K562 (cell line): ENCODE data around the gene CCNT1. TPM values are rescaled to one million over a fixed set of nuclear protein-coding genes. Genes with fewer than 3 reads are reported as not detected.

Experiments
- ATAC-seq: fragments of 200-7000 bp; cut with Tn5 transposase; 3 replicates; pipeline ENCODE4 v1.9.1; 2020; ENCODE audit warnings: moderate library complexity
- BruUV-seq: library from RNA; stranded (reverse); fragments of 400-500 nt; replicated peaks from 2 replicates; lab custom pipeline; 2021; lab: Mats Ljungman, UMichigan
- CTCF ChIA-PET: fragments of 300-600 bp; formaldehyde crosslinking; extraction: SDS; loops from one replicate; lab custom pipeline; 2021; ENCODE audit warnings: low intra/inter-chr PET ratio; lab: Yijun Ruan, JAX
- POLR2A ChIA-PET: fragments of 300-600, 350-650 bp; sonication (Branson Sonifier 250); formaldehyde crosslinking; extraction: SDS; loops from one replicate; lab custom pipeline; 2021; ENCODE audit warnings: antibody characterized with exemption, inconsistent platforms; lab: Yijun Ruan, JAX
- DNase-seq, 4 experiments: peaks; one replicate each; pipeline versions ENCODE4 v3.0.0 to v3.0.0-alpha.2; 2011 to 2018; ENCODE audit warnings: low spot score in 3 of 4, mixed read lengths in 3 of 4; ENCODE audit errors: extremely low read depth in 1 of 4
- FAIRE-seq: peaks from 2 replicates; lab custom pipeline; 2011; peaks lifted over from hg19 to GRCh38; lab: Jason Lieb, UNC
- H2AFZ ChIP-seq: 2 replicates; pipeline ENCODE4 v1.6.0; 2011; ENCODE audit warnings: low read depth, low read length, control low read depth, inconsistent platforms
- H3K27ac ChIP-seq: fragments of 200-600 bp; 3 replicates; pipeline ENCODE4 v1.8.0; 2011; ENCODE audit warnings: low read depth, mild to moderate bottlenecking, control low read depth, inconsistent platforms, low read length, moderate library complexity, mixed read lengths; ENCODE audit errors: extremely low read depth
- H3K27me3 ChIP-seq, 2 experiments: fragments of 300-600 bp in 1 of 2; 2 replicates in 1 of 2; 3 replicates in 1 of 2; pipeline versions ENCODE4 v1.6.0 to v1.8.0; 2011; ENCODE audit warnings: inconsistent platforms in 2 of 2, low read length in 2 of 2, mild to moderate bottlenecking in 1 of 2, mixed read lengths in 1 of 2, moderate library complexity in 1 of 2; ENCODE audit not compliant: control insufficient read depth in 2 of 2, insufficient read depth in 2 of 2
- H3K36me3 ChIP-seq: fragments of 300-600 bp; 3 replicates; pipeline ENCODE4 v1.8.0; 2011; ENCODE audit warnings: mild to moderate bottlenecking, low read length, inconsistent platforms; ENCODE audit not compliant: control insufficient read depth, insufficient read depth
- H3K4me1 ChIP-seq, 2 experiments: fragments of 200-600 bp in 1 of 2; replicated peaks in 1 of 2; 2 replicates in 1 of 2; 3 replicates in 1 of 2; pipeline versions ENCODE4 v1.5.1 to v1.8.0; 2011; ENCODE audit warnings: inconsistent platforms in 2 of 2, low read length in 2 of 2, mild to moderate bottlenecking in 1 of 2, mixed read lengths in 1 of 2, moderate library complexity in 1 of 2; ENCODE audit not compliant: control insufficient read depth in 2 of 2, insufficient read depth in 2 of 2
- H3K4me2 ChIP-seq: 2 replicates; pipeline ENCODE4 v1.6.1; 2011; ENCODE audit warnings: low read length, control low read depth, inconsistent platforms, mixed read lengths; ENCODE audit not compliant: insufficient read depth
- H3K4me3 ChIP-seq: fragments of 200-600 bp; sonication (generic), shearing (Covaris generic); 2 replicates; pipeline ENCODE4 v1.5.1; 2016; ENCODE audit warnings: control low read depth, inconsistent platforms
- H3K79me2 ChIP-seq: fragments of 200-600 bp; 3 replicates; pipeline ENCODE4 v1.8.0; 2011; ENCODE audit warnings: low read length, inconsistent platforms; ENCODE audit not compliant: control insufficient read depth, insufficient read depth
- H3K9ac ChIP-seq, 2 experiments: 2 replicates each; pipeline versions ENCODE4 v1.6.0 to v1.6.1; 2011; ENCODE audit warnings: low read depth in 2 of 2, low read length in 2 of 2, control low read depth in 1 of 2, inconsistent platforms in 1 of 2, mild to moderate bottlenecking in 1 of 2, mixed read lengths in 1 of 2; ENCODE audit not compliant: insufficient read depth in 1 of 2
- H3K9me1 ChIP-seq: one replicate; pipeline ENCODE4 v1.6.0; 2011; ENCODE audit warnings: inconsistent platforms, mild to moderate bottlenecking, low read length, moderate library complexity; ENCODE audit not compliant: control insufficient read depth, insufficient read depth
- H3K9me3 ChIP-seq: replicated peaks from 2 replicates; pipeline ENCODE4 v1.5.1; 2011; ENCODE audit warnings: low read depth, low read length, inconsistent platforms; ENCODE audit not compliant: control insufficient read depth, insufficient read depth
- H4K20me1 ChIP-seq: replicated peaks from 2 replicates; pipeline ENCODE4 v1.6.1; 2011; ENCODE audit warnings: low read length, inconsistent platforms, mixed read lengths; ENCODE audit not compliant: control insufficient read depth, insufficient read depth
- CBFB ChIP-seq: sonication (generic); formaldehyde crosslinking; IDR thresholded peaks from 2 replicates; pipeline ENCODE4 v1.4.0; 2020; ENCODE audit warnings: mild to moderate bottlenecking, missing genetic modification reagents
- CBX8 ChIP-seq: fragments of 200-600 bp; sonication (generic); IDR thresholded peaks from 2 replicates; pipeline ENCODE4 v1.6.1; 2012; ENCODE audit warnings: borderline replicate concordance, mixed run types, low read depth, mild to moderate bottlenecking, moderate library complexity, mixed read lengths, low read length, control low read depth, inconsistent platforms; ENCODE audit not compliant: poor library complexity, severe bottlenecking; ENCODE audit errors: extremely low read depth
- CHD4 ChIP-seq: fragments of 200-600 bp; sonication (generic); IDR thresholded peaks from 3 replicates; pipeline ENCODE4 v1.6.1; 2012; ENCODE audit warnings: low read depth, mild to moderate bottlenecking, mixed read lengths, low read length, inconsistent platforms; ENCODE audit not compliant: insufficient read depth, insufficient replicate concordance, poor library complexity, severe bottlenecking
- DPF2 ChIP-seq: fragments of 450-650 bp; IDR thresholded peaks from 2 replicates; pipeline ENCODE4 v1.6.1; 2016
- FOSL1 ChIP-seq: fragments of 200-800 bp; sonication (Bioruptor generic); conservative IDR thresholded peaks from 2 replicates; pipeline ENCODE4 v1.6.1; 2016; ENCODE audit warnings: missing genetic modification characterization, missing compliant biosample characterization
- GATAD2B ChIP-seq: fragments of 450-650 bp; IDR thresholded peaks from 2 replicates; pipeline ENCODE4 v1.6.1; 2017; ENCODE audit warnings: mild to moderate bottlenecking, borderline replicate concordance
- GTF2E2 ChIP-seq: fragments of 200-800 bp; sonication (Bioruptor generic); IDR thresholded peaks from 2 replicates; pipeline ENCODE4 v1.6.1; 2016; ENCODE audit warnings: missing genetic modification characterization, missing compliant biosample characterization
- ILK ChIP-seq: fragments of 450-650 bp; IDR thresholded peaks from 2 replicates; pipeline ENCODE4 v1.6.1; 2016; ENCODE audit warnings: missing genetic modification characterization, low read depth, mild to moderate bottlenecking, missing compliant biosample characterization, moderate library complexity, borderline replicate concordance
- NRF1 ChIP-seq, 2 experiments: fragments of 450-650 bp; IDR thresholded peaks in 1 of 2; conservative IDR thresholded peaks in 1 of 2; 2 replicates each; pipeline ENCODE4 v1.6.1; 2014; ENCODE audit warnings: mild to moderate bottlenecking in 2 of 2
- PCBP1 ChIP-seq: fragments of 200-400 bp; formaldehyde crosslinking; IDR thresholded peaks from 2 replicates; pipeline ENCODE4 v1.6.1; 2018; ENCODE audit warnings: mild to moderate bottlenecking, low read depth, low read length; ENCODE audit not compliant: poor library complexity, severe bottlenecking
- RBBP5 ChIP-seq: fragments of 200-600 bp; sonication (generic); IDR thresholded peaks from 2 replicates; pipeline ENCODE4 v1.6.1; 2012; ENCODE audit warnings: borderline replicate concordance, mild to moderate bottlenecking, low read length, control low read depth, inconsistent platforms; ENCODE audit not compliant: insufficient read depth, poor library complexity, severe bottlenecking
- STAT5B ChIP-seq: fragments of 250-450 bp; sonication (Bioruptor Pico); IDR thresholded peaks from 2 replicates; pipeline ENCODE4 v1.8.0; 2021; ENCODE audit warnings: mild to moderate bottlenecking, inconsistent platforms
- TAF15 ChIP-seq: fragments of 200-400 bp; formaldehyde crosslinking; IDR thresholded peaks from 2 replicates; pipeline ENCODE4 v1.6.1; 2017; ENCODE audit warnings: mild to moderate bottlenecking, low read depth, low read length, moderate library complexity
- TARDBP ChIP-seq: fragments of 450-650 bp; IDR thresholded peaks from 2 replicates; pipeline ENCODE4 v1.6.1; 2016
- U2AF2 ChIP-seq: fragments of 200-400 bp; formaldehyde crosslinking; optimal IDR thresholded peaks from 2 replicates; pipeline ENCODE3; 2017; ENCODE audit warnings: low read depth, mild to moderate bottlenecking, low read length
- ZNF197 ChIP-seq: fragments of 200-800 bp; sonication (Bioruptor generic); IDR thresholded peaks from 2 replicates; pipeline ENCODE4 v1.6.1; 2016; ENCODE audit warnings: low read depth, missing genetic modification characterization, missing compliant biosample characterization
- ZNF224 ChIP-seq: sonication (generic); formaldehyde crosslinking; IDR thresholded peaks from 2 replicates; pipeline ENCODE4 v1.8.0; 2022; ENCODE audit warnings: mild to moderate bottlenecking, missing genetic modification reagents
- ZNF444 ChIP-seq: fragments of 250-450 bp; sonication (Bioruptor Pico); IDR thresholded peaks from 2 replicates; pipeline ENCODE4 v1.4.0; 2020; ENCODE audit warnings: mild to moderate bottlenecking, moderate library complexity
- ZNF512 ChIP-seq: IDR thresholded peaks from 2 replicates; pipeline ENCODE4 v1.6.1; 2016; ENCODE audit warnings: missing genetic modification characterization, missing compliant biosample characterization
- WGBS: fragments of 100-300 bp; shearing (Covaris generic); methylation state at CpG from one replicate; pipeline ENCODE4 v1.1.6; 2016; ENCODE audit warnings: low coverage, mixed read lengths; ENCODE audit not compliant: insufficient coverage; ENCODE audit errors: missing lambda C conversion rate; 5-methylcytosine and 5-hydroxymethylcytosine counted together
- in situ Hi-C: fragments of 300-500 bp; cut with MboI; formaldehyde crosslinking; loops from 4 replicates; pipeline ENCODE4 v1.15.0; 2018; ENCODE audit warnings: inconsistent platforms, mixed read lengths
- intact Hi-C: fragments of 100-400 bp; cut with micrococcal nuclease; formaldehyde crosslinking; loops from 2 replicates; pipeline ENCODE4 v1.14.2; 2022
- polyA plus RNA-seq, 8 experiments: library from polyadenylated mRNA; depleted of rRNA in 4 of 8; stranded (reverse) in 5 of 8; unstranded in 3 of 8; fragments of >200 nt; fragmentation: Nextera tagmentation in 2 of 8; fragmentation: Illumina TruSeq in 1 of 8; extraction: Ambion mirVana in 2 of 8; extraction: Trizol in 1 of 8; gene quantifications; 2 replicates each; pipeline versions ENCODE4 v1.2.1 to v1.2.3, GENCODE V29; 2011 to 2014; ENCODE audit warnings: inconsistent platforms in 1 of 8, missing spikeins in 1 of 8
- total RNA-seq, 7 experiments: library from RNA; depleted of rRNA in 6 of 7; stranded (reverse); fragments of >200 nt in 6 of 7; fragmentation: Illumina TruSeq in 2 of 7; extraction: Trizol in 2 of 7; gene quantifications; 2 replicates each; pipeline versions ENCODE4 v1.2.1 to v1.2.3, GENCODE V29; 2011 to 2021; ENCODE audit warnings: low replicate concordance in 1 of 7
- TF ChIP-seq, protein P1 (sequence below): fragments of 250-450 bp; sonication (Bioruptor Pico); IDR thresholded peaks from 2 replicates; pipeline ENCODE4 v1.8.0; 2022; ENCODE audit warnings: moderate library complexity, mild to moderate bottlenecking, inconsistent platforms

CCNT1 gene
- total and polyA plus RNA-seq, 9 of the 15 experiments (the other 6 are each of a cell fraction or from before 2014, with no cell fraction given) = 9.7 to 52.4 (median 33.4) TPM

DNA sequence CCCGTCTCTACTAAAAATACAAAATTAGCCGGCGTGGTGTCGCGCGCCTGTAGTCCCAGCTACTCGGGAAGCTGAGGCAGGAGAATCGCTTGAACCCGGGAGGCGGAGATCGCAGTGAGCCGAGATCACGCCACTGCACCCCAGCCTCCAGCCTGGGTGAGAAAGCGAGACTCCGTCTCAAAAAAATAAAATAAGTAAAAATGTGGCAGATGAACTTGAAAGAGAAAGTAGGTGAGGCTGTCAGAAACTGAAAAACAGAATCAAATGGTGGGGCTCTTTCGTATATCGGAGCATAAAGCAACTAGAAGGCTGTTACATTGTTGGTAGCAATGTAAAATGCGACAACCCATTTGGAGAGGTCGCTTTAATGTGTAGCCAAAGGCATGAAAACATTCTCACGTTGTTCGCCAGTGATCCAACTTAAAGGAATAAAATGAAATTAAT, 767 bp upstream of the CCNT1 start:
- intact Hi-C loops = loop anchor here (2.0 kb wide), 1 partner anchor 34 kb away; the partner anchor contains the start of gene KANSL2
- TSS peak; percentile 97 for BruUV-seq
- TF ChIP-seq TARDBP (peak; percentile 12; the same call in 1 of the 2 replicates), STAT5B (no peak), ZNF512 (tag) (no peak), ILK (no peak), GATAD2B (no peak), ZNF224 (CRISPR knock-in tag) (no peak), U2AF2 (no peak), DPF2 (no peak), GTF2E2 (tag) (peak; percentile 88), NRF1 (conservative IDR thresholded peaks at IDR 0.05 in 1 of 2, IDR thresholded peaks at IDR 0.05 in 1 of 2) (no peak), TAF15 (no peak), CBX8 (no peak), PCBP1 (no peak), CHD4 (peak; percentile 57), FOSL1 (tag) (no peak), ZNF444 (no peak), RBBP5 (no peak), CBFB (CRISPR knock-in tag) (0 out of 2 replicates have a peak, but pooled peaks have one; percentile 1), ZNF197 (no peak)
- TF ChIP-seq, protein P1, sequence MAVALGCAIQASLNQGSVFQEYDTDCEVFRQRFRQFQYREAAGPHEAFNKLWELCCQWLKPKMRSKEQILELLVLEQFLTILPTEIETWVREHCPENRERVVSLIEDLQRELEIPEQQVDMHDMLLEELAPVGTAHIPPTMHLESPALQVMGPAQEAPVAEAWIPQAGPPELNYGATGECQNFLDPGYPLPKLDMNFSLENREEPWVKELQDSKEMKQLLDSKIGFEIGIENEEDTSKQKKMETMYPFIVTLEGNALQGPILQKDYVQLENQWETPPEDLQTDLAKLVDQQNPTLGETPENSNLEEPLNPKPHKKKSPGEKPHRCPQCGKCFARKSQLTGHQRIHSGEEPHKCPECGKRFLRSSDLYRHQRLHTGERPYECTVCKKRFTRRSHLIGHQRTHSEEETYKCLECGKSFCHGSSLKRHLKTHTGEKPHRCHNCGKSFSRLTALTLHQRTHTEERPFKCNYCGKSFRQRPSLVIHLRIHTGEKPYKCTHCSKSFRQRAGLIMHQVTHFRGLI (CRISPR knock-in tag) = no peak

More for the DNA sequence above, 767 bp upstream of the CCNT1 start:
- Histone ChIP-seq H3K4me2 (peak overlapping the region; percentile 93), H3K36me3 (peaks cover 30% of the 10 kb centered on the region), H3K9me3 (peaks cover 16% of the 10 kb centered on the region), H3K4me1 (peaks cover 5 to 14% of the 10 kb centered on the region in 2 experiments; a peak in 4 of 5 replicates), H3K9ac (peak overlapping the region; percentile 80 to 99), H3K4me3 (peak overlapping the region; percentile 94), H3K27ac (peak overlapping the region; percentile 98), H4K20me1 (no peaks in the 10 kb centered on the region; the same call in none of the 2 replicates), H2AFZ (peak overlapping the region; percentile 78), H3K9me1 (no peaks in the 10 kb centered on the region), H3K27me3 (no peaks in the 10 kb centered on the region), H3K79me2 (peaks cover 44% of the 10 kb centered on the region)
- ChIA-PET CTCF (no interaction called here), POLR2A (interaction anchor here (0.7 to 1.3 kb wide), 2 partner anchors 12 to 21 kb away, joined by 3 read pairs; no protein-coding TSS in a partner anchor)
- DNase-seq (peak in 1 of 4 experiments; percentile 35), FAIRE-seq (peak; percentile 52), ATAC-seq (peak; percentile 1; the same call in 1 of the 3 replicates)
- WGBS = 4% methylated on average over 21 of the region's 21 CpGs
- in situ Hi-C loops = no loop called here
